Thoracic aorta (tissue), 2 donors: ENCODE results near the gene ZNF879. TPM values are rescaled to one million over a fixed set of nuclear protein-coding genes. Genes with fewer than 3 reads are reported as not detected.

ENCODE experiments used
- ATAC-seq: fragments of 150-250 bp; one replicate; pipeline ENCODE4 v1.8.0; 2017; ENCODE audit warnings: low read depth; ENCODE audit not compliant: insufficient number of reproducible peaks, low FRiP score
- DNase-seq: peaks from one replicate; pipeline ENCODE4 v3.0.0-alpha.2; 2020; ENCODE audit warnings: low spot score
- H3K27ac ChIP-seq, 2 donors: fragments of 200-600 bp; sonication (generic); 1 replicate in 1 of 2; 2 replicates in 1 of 2; pipeline ENCODE4 v1.5.1; 2016; ENCODE audit warnings: mild to moderate bottlenecking in 2 of 2, moderate library complexity in 2 of 2
- H3K27me3 ChIP-seq: fragments of 200-600 bp; sonication (generic); replicated peaks from 2 replicates; pipeline ENCODE4 v1.6.0; 2016; ENCODE audit warnings: mild to moderate bottlenecking; ENCODE audit not compliant: insufficient read depth
- H3K36me3 ChIP-seq: fragments of 200-600 bp; sonication (generic); one replicate; pipeline ENCODE4 v1.5.1; 2016
- H3K4me1 ChIP-seq, 2 donors: fragments of 200-600 bp; sonication (generic); 1 replicate in 1 of 2; 2 replicates in 1 of 2; pipeline versions ENCODE4 v1.5.1 to v1.6.0; 2016; ENCODE audit warnings: low read depth in 2 of 2, mild to moderate bottlenecking in 1 of 2; ENCODE audit not compliant: control insufficient read depth in 1 of 2
- H3K4me3 ChIP-seq: fragments of 200-600 bp; sonication (generic); 2 replicates; pipeline ENCODE4 v1.5.1; 2016; ENCODE audit warnings: mild to moderate bottlenecking
- H3K9me3 ChIP-seq: fragments of 200-600 bp; sonication (generic); 2 replicates; pipeline ENCODE4 v1.5.1; 2016
- total RNA-seq, 2 donors: library from RNA; depleted of rRNA; stranded (reverse); fragments of >200 nt; gene quantifications; one replicate each; pipeline versions ENCODE4 v1.1.0 to v1.2.3, GENCODE V29; 2016
- TF ChIP-seq, protein P1 (sequence below): fragments of 200-600 bp; sonication (generic); IDR thresholded peaks from one replicate; pipeline ENCODE4 v1.5.1; 2019; ENCODE audit warnings: antibody characterized with exemption

Gene ZNF879
- total RNA-seq, 2 donors from 2014 or later: 2.6 to 6.3 TPM

DNA sequence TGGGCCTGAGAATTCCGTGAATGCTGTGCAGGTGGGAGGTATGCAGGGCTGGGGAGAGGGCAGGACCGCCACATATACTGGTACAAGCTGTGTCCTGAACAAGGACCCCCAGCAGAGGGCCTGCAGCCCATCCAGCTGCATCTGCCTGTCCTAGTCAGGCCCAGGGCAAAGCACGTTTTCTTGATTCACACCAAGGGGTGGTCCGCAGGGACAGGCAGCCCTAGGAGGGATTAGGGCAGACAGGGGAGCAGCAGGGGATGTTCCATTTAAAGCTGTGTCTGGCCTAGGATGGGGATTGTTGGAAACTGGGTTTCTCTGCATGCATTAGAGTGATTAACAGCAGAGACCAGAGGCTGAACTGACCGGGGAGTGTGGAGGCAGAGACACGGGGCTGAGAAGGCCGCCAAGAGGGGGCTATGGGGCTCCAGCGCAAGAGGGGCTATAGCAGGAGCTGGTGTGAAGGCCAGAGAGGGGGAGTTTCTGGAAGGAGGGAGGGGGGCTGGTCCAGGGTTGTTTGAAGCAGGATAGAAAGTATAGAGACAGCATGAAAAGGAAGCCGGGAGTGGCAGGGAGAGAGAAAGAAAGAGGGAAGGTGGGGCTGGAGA lies 31.2 kb upstream of the ZNF879 start:
- no peak for ATAC-seq
- Histone ChIP-seq H3K36me3 (no peaks in the 10 kb centered on the region), H3K27ac (no peak overlapping the region), H3K4me3 (no peak overlapping the region), H3K9me3 (peaks cover 9% of the 10 kb centered on the region), H3K27me3 (no peaks in the 10 kb centered on the region), H3K4me1 (no peaks in the 10 kb centered on the region)
- TF ChIP-seq, protein P1, sequence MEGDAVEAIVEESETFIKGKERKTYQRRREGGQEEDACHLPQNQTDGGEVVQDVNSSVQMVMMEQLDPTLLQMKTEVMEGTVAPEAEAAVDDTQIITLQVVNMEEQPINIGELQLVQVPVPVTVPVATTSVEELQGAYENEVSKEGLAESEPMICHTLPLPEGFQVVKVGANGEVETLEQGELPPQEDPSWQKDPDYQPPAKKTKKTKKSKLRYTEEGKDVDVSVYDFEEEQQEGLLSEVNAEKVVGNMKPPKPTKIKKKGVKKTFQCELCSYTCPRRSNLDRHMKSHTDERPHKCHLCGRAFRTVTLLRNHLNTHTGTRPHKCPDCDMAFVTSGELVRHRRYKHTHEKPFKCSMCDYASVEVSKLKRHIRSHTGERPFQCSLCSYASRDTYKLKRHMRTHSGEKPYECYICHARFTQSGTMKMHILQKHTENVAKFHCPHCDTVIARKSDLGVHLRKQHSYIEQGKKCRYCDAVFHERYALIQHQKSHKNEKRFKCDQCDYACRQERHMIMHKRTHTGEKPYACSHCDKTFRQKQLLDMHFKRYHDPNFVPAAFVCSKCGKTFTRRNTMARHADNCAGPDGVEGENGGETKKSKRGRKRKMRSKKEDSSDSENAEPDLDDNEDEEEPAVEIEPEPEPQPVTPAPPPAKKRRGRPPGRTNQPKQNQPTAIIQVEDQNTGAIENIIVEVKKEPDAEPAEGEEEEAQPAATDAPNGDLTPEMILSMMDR: no peak
- DNase-seq: no peak

DNA sequence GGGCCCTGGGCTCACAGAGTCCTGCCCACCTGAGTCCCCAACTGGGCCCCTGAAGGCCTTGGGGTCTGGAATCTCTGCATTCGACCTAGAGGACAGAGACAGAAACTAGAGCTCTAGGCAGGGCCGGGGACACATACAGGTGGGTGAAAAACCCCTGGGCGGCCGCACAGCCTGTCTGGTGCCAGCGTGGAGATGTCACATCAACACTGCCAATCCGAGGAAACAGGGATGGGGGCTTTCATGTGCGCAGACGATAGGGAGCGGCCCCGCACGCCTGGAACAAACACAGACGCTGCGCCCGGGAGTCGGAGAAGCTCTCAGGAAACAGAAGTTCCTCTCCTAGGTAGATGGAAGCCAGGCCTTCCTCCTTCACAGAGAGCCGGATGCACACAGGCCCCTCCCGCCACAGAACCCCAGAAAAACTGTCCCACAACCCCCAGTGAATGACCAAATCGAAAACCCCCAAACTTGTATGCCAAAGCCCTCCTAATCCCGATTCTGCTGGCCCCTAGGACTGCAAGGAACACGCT lies 30.3 kb upstream of the ZNF879 start:
- ATAC-seq: no peak
- peaks cover 8% of the 10 kb centered on the region for H3K9me3 ChIP-seq
- no peak overlapping the region for H3K4me3 ChIP-seq
- H3K4me1 ChIP-seq: no peaks in the 10 kb centered on the region
- no peak for DNase-seq
- no peak overlapping the region for H3K27ac ChIP-seq
- H3K27me3 ChIP-seq: no peaks in the 10 kb centered on the region
- H3K36me3 ChIP-seq: no peaks in the 10 kb centered on the region
- TF ChIP-seq, protein P1: no peak

DNA sequence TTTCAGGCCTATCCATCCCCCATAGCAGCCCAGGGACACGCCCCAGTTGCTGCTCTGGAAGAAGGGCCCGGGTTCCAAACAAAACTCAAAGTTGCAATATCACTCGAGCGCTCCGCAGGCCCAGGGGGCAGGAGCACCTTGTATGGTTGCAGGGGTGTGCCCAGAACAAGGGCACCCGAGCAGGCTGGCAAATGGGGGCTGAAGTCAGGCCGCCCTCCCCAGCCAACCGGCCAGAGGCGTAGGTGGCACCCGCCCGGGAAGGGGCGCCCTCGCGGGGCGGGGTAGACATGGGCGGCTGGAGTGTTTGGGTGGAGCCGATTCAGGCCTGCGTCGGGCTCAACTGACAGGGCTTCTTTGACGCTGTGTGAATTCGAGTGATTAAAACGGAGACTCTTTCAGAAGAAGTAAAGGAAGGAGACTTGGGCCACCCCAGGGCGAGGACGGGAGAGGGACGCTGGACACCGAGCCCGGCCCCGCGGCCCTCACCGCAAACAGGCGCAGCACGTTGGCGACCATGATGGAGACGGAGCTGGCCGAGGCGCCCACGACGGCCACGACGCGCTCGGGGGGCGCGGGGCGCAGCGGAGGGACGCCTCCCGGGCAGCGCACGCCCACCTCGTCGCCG lies 29.5 kb upstream of the ZNF879 start:
- no peaks in the 10 kb centered on the region for H3K27me3 ChIP-seq
- TF ChIP-seq, protein P1: no peak
- no peak overlapping the region for H3K27ac ChIP-seq
- ATAC-seq: no peak
- DNase-seq: no peak
- H3K36me3 ChIP-seq: no peaks in the 10 kb centered on the region
- peaks cover 8% of the 10 kb centered on the region for H3K9me3 ChIP-seq
- H3K4me3 ChIP-seq: no peak overlapping the region
- H3K4me1 ChIP-seq: no peaks in the 10 kb centered on the region

DNA sequence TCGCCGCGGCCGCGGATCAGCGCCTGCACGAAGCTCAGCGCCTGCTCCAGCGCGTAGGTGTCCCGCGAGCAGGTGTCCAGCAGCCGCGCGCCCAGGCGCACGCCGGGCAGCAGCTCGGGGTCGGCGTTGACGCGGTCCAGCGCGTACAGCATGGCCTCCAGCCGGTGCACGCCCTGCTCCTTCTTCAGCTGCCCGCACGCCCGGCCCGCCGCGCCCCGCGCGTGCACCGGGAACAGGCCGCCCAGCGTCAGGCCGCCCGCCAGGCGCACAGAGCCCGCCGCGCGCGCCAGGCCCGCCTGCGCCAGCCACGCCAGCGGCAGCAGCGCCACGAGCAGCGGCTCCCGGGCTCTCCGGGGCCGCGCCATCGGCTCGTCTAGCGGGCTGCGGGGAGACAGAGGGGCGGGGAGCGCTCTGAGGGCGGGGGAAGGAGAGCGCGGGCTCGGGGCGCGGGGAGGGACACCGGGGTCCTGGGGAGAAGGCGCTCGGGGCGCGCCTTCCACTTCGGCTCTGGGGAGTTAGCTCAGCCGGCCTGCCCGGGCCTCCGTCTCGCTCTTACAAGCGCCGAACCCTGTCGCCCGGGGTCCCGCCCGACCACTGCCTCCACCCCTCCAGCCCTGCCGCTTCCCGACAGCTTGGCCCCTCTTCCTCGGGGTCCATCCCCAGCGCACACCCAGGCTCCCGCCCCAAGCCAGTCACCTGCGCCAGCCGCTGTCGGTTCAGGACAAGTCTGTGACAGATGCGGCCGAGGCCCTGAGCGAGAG lies 28.8 kb upstream of the ZNF879 start, which contains the start of gene GRM6:
Gene GRM6 (minus strand): TSS at position 741 of the 761 bp plus-strand sequence. CDS start 376 bp downstream, at position 365.
- Histone ChIP-seq H3K4me1 (no peaks in the 10 kb centered on the region), H3K9me3 (peaks cover 4% of the 10 kb centered on the region), H3K27ac (no peak within 1 kb of the TSS), H3K4me3 (no peak within 1 kb of the TSS), H3K27me3 (no peaks in the 10 kb centered on the region), H3K36me3 (no peaks in the 10 kb centered on the region)
- no peak for DNase-seq
- TF ChIP-seq, protein P1: no peak
- no peak for ATAC-seq

DNA sequence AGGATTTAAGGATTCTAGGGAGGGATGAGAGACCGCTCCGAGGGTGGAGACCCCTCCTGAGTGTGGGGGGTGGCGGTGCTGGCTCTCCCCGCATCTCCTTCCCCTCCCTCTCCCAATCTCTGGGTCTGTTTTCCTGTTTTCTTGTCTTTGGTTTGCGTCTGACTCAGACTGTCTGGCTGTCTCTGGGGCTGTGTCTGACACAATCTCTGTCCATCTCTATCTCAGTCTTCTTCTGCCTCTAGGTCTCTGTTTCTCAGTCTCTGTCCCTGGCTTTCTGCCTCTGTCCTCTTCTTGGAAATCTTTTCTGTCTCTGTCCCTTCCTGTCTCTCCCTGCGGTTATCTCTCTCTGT lies 28.3 kb upstream of the ZNF879 start:
- H3K4me1 ChIP-seq: no peaks in the 10 kb centered on the region
- no peak for DNase-seq
- no peak for ATAC-seq
- H3K9me3 ChIP-seq: no peaks in the 10 kb centered on the region
- no peaks in the 10 kb centered on the region for H3K36me3 ChIP-seq
- H3K27ac ChIP-seq: no peak overlapping the region
- H3K4me3 ChIP-seq: no peak overlapping the region
- TF ChIP-seq, protein P1: no peak
- no peaks in the 10 kb centered on the region for H3K27me3 ChIP-seq
